CD14-positive monocyte (primary cell): ENCODE results near the gene GSPT1. TPM values are rescaled to one million over a fixed set of nuclear protein-coding genes. Genes with fewer than 3 reads are reported as not detected.

Experiments used
- DNase-seq, 3 donors: peaks; one replicate each; pipeline ENCODE4 v3.0.0-alpha.2; 2011 to 2022
- H2AFZ ChIP-seq: 2 replicates; pipeline ENCODE4 v1.6.0; 2012; ENCODE audit warnings: mild to moderate bottlenecking, low read depth, low read length, inconsistent platforms; ENCODE audit not compliant: insufficient read depth, poor library complexity, severe bottlenecking
- H3K27ac ChIP-seq, 2 donors: 1 replicate in 1 of 2; 2 replicates in 1 of 2; pipeline ENCODE4 v1.5.1; 2012 to 2013; ENCODE audit warnings: low read length in 2 of 2, control low read depth in 1 of 2, inconsistent platforms in 1 of 2, low read depth in 1 of 2, mild to moderate bottlenecking in 1 of 2
- H3K27me3 ChIP-seq, 2 donors: one replicate each; pipeline versions ENCODE4 v1.6.0 to v1.6.1; 2011 to 2013; ENCODE audit warnings: low read length in 2 of 2; ENCODE audit not compliant: control insufficient read depth in 2 of 2, insufficient read depth in 2 of 2
- H3K36me3 ChIP-seq, 2 donors: replicated peaks in 1 of 2; 1 replicate in 1 of 2; 2 replicates in 1 of 2; pipeline versions ENCODE4 v1.5.1 to v1.6.1; 2012 to 2013; ENCODE audit warnings: low read length in 2 of 2, control low read depth in 1 of 2, inconsistent platforms in 1 of 2, mild to moderate bottlenecking in 1 of 2; ENCODE audit not compliant: insufficient read depth in 2 of 2, control insufficient read depth in 1 of 2
- H3K4me1 ChIP-seq, 2 donors: 1 replicate in 1 of 2; 2 replicates in 1 of 2; pipeline versions ENCODE4 v1.5.1 to v1.6.1; 2012 to 2013; ENCODE audit warnings: low read length in 2 of 2, control low read depth in 1 of 2, inconsistent platforms in 1 of 2, mild to moderate bottlenecking in 1 of 2, moderate library complexity in 1 of 2; ENCODE audit not compliant: insufficient read depth in 2 of 2, control insufficient read depth in 1 of 2
- H3K4me2 ChIP-seq: replicated peaks from 2 replicates; pipeline ENCODE3; 2012; ENCODE audit warnings: low read length, moderate library complexity, mild to moderate bottlenecking; ENCODE audit not compliant: poor library complexity, severe bottlenecking; ENCODE audit errors: extremely low read depth
- H3K4me3 ChIP-seq, 3 experiments: fragments of 200-600 bp in 1 of 3; sonication (generic) in 1 of 3; replicated peaks in 1 of 3; 1 replicate in 2 of 3; 2 replicates in 1 of 3; pipeline ENCODE4 v1.5.1; 2011 to 2013; ENCODE audit warnings: low read length in 3 of 3, mild to moderate bottlenecking in 3 of 3, control low read depth in 2 of 3, low read depth in 2 of 3, inconsistent platforms in 1 of 3, moderate library complexity in 1 of 3
- H3K79me2 ChIP-seq: 2 replicates; pipeline ENCODE4 v1.6.0; 2012; ENCODE audit warnings: mild to moderate bottlenecking, control low read depth, inconsistent platforms, low read length, moderate library complexity; ENCODE audit not compliant: insufficient read depth
- H3K9ac ChIP-seq: 2 replicates; pipeline ENCODE4 v1.6.0; 2017; ENCODE audit warnings: low read length, mild to moderate bottlenecking; ENCODE audit not compliant: insufficient read depth, poor library complexity, severe bottlenecking
- H3K9me3 ChIP-seq, 2 donors: replicated peaks in 1 of 2; 1 replicate in 1 of 2; 2 replicates in 1 of 2; pipeline versions ENCODE4 v1.5.1 to v1.6.1; 2012 to 2013; ENCODE audit warnings: low read length in 2 of 2, control low read depth in 1 of 2; ENCODE audit not compliant: control insufficient read depth in 1 of 2, insufficient read depth in 1 of 2
- H4K20me1 ChIP-seq: 2 replicates; pipeline ENCODE4 v1.6.0; 2012; ENCODE audit warnings: mild to moderate bottlenecking, low read length, control low read depth, moderate library complexity; ENCODE audit not compliant: insufficient read depth
- H3K27ac Mint-ChIP-seq, 7 donors: one replicate each; pipeline ENCODE4 v1.8.0; 2020; ENCODE audit warnings: mild to moderate bottlenecking in 7 of 7, mixed read lengths in 7 of 7, moderate library complexity in 6 of 7, inconsistent platforms in 2 of 7
- H3K27me3 Mint-ChIP-seq, 3 donors: one replicate each; pipeline ENCODE4 v1.8.0; 2021 to 2022; ENCODE audit warnings: low read depth in 3 of 3, mild to moderate bottlenecking in 3 of 3, mixed read lengths in 3 of 3, moderate library complexity in 3 of 3, inconsistent platforms in 1 of 3
- H3K36me3 Mint-ChIP-seq, 2 donors: one replicate each; pipeline ENCODE4 v1.8.0; 2020; ENCODE audit warnings: mixed read lengths in 2 of 2, inconsistent platforms in 1 of 2, mild to moderate bottlenecking in 1 of 2
- H3K4me1 Mint-ChIP-seq: one replicate; pipeline ENCODE4 v1.8.0; 2020; ENCODE audit warnings: mild to moderate bottlenecking, mixed read lengths
- H3K4me3 Mint-ChIP-seq, 2 donors: one replicate each; pipeline ENCODE4 v1.8.0; 2020; ENCODE audit warnings: mild to moderate bottlenecking in 2 of 2, mixed read lengths in 2 of 2, moderate library complexity in 1 of 2
- H3K9me3 Mint-ChIP-seq, 7 donors: one replicate each; pipeline ENCODE4 v1.8.0; 2020 to 2022; ENCODE audit warnings: mixed read lengths in 7 of 7, mild to moderate bottlenecking in 6 of 7, moderate library complexity in 6 of 7, inconsistent platforms in 2 of 7
- CTCF ChIP-seq: fragments of 200-600 bp; IDR thresholded peaks from one replicate; pipeline ENCODE4 v1.8.0; 2022; ENCODE audit warnings: antibody characterized with exemption, mild to moderate bottlenecking
- WGBS: methylation state at CpG from one replicate; pipeline ENCODE4 v1.1.5; 2013; ENCODE audit warnings: missing lambda C conversion rate; ENCODE audit not compliant: insufficient coverage; 5-methylcytosine and 5-hydroxymethylcytosine counted together
- intact Hi-C, 2 donors: fragments of 100-400 bp; cut with micrococcal nuclease; formaldehyde crosslinking; loops; one replicate each; pipeline versions ENCODE4 v1.15.0 to v1.15.1; 2023
- polyA plus RNA-seq, 3 donors: library from polyadenylated mRNA; depleted of rRNA in 1 of 3; unstranded in 2 of 3; stranded (reverse) in 1 of 3; fragments of 300-500 nt in 2 of 3; fragments of >200 nt in 1 of 3; fragmentation: Illumina TruSeq in 2 of 3; gene quantifications; 1 replicate in 2 of 3; 2 replicates in 1 of 3; pipeline ENCODE4 v1.2.3, GENCODE V29; 2012 to 2021

GSPT1 gene
- polyA plus RNA-seq, 3 donors, result 22.4 to 48.3 (median 47.9) TPM

DNA sequence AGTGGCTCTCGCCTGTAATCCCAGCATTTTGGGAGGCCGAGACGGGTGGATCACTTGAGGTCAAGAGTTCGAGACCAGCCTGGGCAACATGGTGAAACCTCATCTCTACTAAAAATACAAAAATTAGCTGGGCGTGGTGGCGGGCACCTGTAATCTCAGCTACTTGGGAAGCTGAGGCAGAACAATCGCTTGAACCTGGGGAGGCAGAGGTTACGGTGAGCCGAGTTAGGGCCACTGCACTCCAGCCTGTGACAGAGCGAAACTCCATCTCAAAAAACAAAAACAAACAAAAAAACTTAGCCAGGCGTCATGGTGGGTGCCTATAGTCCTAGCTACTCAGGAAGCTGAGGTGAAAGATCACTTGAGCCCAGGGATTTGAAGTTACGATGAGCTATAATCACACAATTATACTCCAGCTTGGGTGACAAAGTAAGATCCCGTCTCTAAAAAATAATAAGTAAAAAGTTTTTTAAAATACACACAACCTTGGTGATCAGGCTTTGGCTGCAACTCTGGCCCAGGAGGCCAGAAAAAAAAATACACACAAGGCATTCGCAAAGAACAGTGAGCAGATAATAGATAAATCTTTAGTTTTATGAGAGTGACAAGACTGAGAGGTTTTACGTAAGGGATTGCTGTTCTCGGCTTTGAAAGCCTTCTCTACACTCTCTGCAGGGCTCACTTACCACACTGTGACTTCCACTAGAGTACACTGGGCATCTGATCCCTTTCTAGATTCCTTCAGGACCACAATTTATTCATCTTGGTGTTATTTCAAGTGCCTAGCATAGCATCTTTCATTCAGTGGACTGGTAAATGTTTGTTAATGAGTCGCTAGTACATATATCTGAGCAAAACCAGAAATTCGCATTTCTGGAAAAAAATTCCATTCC is 5.9 kb downstream of the GSPT1 start:
- no peak for DNase-seq
- no peak overlapping the region for H3K4me3 ChIP-seq
- TF ChIP-seq CTCF, result no peak
- WGBS, result 99% methylated on average over 11 of the region's 18 CpGs
- H4K20me1 ChIP-seq, result peaks cover 95% of the 10 kb centered on the region
- H3K9me3 ChIP-seq, result no peaks in the 10 kb centered on the region
- H3K4me1 ChIP-seq, result peaks cover 15 to 25% of the 10 kb centered on the region in 2 donors
- no peaks in the 10 kb centered on the region for H3K9me3 Mint-ChIP-seq
- H3K79me2 ChIP-seq, result peaks cover 98% of the 10 kb centered on the region
- H3K9ac ChIP-seq, result no peak overlapping the region
- H3K4me1 Mint-ChIP-seq, result peaks cover 38% of the 10 kb centered on the region
- peaks cover 0 to 6% of the 10 kb centered on the region in 2 donors for H3K36me3 ChIP-seq
- H3K27me3 ChIP-seq, result no peaks in the 10 kb centered on the region
- peak overlapping the region in 3 of 7 donors; percentile 4 to 63 (median 51) for H3K27ac Mint-ChIP-seq
- no peak overlapping the region for H3K4me2 ChIP-seq
- H3K4me3 Mint-ChIP-seq, result no peak overlapping the region
- H2AFZ ChIP-seq, result no peak overlapping the region
- intact Hi-C loops, result loop anchor here (10.0 kb wide), 2 partner anchors 55 to 965 kb away; partner anchors contain the start of genes CLEC16A (in 1 of the 2), DEXI (in 1 of the 2) and RSL1D1 (in 1 of the 2)
- H3K27ac ChIP-seq, result no peak overlapping the region
- peaks cover 9 to 19% of the 10 kb centered on the region in 2 donors for H3K36me3 Mint-ChIP-seq
- no peaks in the 10 kb centered on the region for H3K27me3 Mint-ChIP-seq

GRCh38 chr16:11907160-11907970 is 8.4 kb downstream of the GSPT1 start:
- no peaks in the 10 kb centered on the region for H3K27me3 ChIP-seq
- intact Hi-C loops, result no loop called here
- H3K9me3 ChIP-seq, result no peaks in the 10 kb centered on the region
- peaks cover 18% of the 10 kb centered on the region for H3K4me1 Mint-ChIP-seq
- no peaks in the 10 kb centered on the region for H3K9me3 Mint-ChIP-seq
- peak overlapping the region in 1 of 7 donors; percentile 42 for H3K27ac Mint-ChIP-seq
- DNase-seq, result no peak
- peaks cover 98% of the 10 kb centered on the region for H3K79me2 ChIP-seq
- H3K4me3 ChIP-seq, result no peak overlapping the region
- TF ChIP-seq CTCF, result no peak
- no peak overlapping the region for H3K9ac ChIP-seq
- H3K4me1 ChIP-seq, result peaks cover 3 to 4% of the 10 kb centered on the region in 2 donors
- 98% methylated on average over 3 of the region's 8 CpGs for WGBS
- H2AFZ ChIP-seq, result no peak overlapping the region
- peaks cover 95% of the 10 kb centered on the region for H4K20me1 ChIP-seq
- peaks cover 3 to 14% of the 10 kb centered on the region in 2 donors for H3K36me3 ChIP-seq
- H3K36me3 Mint-ChIP-seq, result peaks cover 21 to 26% of the 10 kb centered on the region in 2 donors
- H3K4me3 Mint-ChIP-seq, result no peak overlapping the region
- H3K27ac ChIP-seq, result no peak overlapping the region
- H3K27me3 Mint-ChIP-seq, result no peaks in the 10 kb centered on the region
- no peak overlapping the region for H3K4me2 ChIP-seq
